ENCODE results near the gene SELENOW.
"Not testable (repeated sequence)": the region's sequence is repeated elsewhere in the genome, so short reads cannot be mapped to it uniquely, and the experiment has no call there.

SELENOW gene

DNA sequence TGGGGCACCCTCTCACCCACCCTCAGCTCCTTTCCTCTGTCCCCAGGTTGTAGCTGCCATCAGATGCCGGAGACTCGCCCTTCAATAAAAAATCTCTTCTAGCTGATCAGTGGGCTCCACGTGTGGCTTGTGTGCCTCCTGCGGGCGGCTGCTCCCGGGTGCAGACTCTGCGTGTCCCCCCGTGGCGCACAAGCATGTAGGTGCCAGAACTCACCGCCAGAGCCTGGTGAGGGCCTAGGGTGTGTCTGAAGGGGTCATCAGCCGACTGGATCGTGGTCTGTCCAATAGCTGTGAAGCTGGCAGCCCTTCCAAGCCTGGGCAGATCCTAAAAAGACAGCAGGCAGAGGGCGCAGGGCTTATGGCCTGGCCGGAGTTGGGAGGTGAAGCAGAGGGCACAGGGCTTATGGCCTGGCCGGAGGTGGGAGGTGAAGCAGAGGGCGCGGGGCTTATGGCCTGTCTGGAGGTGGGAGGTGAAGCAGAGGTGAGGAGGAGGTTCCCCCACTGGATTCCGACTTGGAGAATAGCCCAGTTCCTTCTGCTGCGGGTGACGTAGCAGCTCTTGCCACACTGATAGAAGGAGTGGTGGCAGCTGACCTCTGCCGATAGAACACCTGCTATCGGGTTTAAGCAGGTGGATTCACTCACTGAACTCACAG, 21.4 kb upstream of the SELENOW start:
- no peak for DNase-seq

DNA sequence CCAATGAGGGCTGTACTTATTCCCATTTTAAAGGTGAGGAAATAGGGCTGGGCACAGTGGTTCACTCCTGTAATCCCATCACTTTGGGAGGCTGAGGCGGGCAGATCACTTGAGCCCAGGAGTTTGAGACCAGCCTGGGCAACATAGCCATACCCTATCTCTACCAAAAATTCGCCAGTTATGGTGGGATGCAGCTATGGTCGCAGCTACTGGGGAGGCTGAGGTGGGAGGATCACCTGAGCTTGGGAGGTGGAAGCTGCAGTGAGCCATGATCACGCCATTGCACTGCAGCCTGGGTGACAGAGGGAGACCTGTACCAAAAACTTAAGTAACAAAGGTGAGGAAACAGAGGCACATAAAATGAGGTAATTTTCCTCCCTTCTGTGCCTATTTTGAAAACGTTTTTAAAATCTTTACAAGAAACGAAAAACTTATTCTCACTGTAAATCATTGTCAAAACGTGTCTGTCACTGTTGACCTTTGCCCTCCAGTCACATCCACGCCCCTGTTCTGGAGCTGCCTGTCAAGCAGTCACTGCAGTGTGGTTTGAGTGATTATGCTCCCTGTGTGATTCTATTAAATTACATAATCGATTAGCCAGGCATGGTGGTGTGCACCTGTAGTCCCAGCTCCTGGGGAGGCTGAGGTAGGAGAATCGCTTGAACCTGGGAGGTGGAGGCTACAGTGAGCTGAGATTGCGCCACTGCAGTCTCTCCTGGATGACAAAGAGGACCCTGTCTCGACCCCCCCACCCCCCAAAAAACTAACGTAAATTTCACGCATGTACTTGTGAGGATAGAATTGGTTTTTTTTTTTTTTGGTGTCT, 20.7 kb upstream of the SELENOW start:
- DNase-seq = no peak

DNA sequence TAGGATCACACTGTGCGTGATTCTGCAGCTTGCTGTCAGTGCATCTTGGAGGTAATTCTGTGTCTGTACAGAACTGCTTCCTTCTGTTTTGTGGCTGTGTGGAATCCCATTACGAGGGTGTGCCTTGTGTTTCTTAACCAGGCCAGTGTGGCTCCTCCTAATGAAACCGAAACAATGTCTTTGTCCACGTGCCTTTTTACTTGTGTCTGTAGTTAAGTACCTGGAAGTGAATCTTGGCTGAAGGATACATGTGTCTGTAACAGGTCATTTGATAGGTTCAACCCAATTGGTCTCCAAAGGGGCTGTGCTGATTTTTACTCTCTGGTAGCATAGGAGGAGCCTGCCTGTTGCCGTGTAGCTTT, 20.1 kb upstream of the SELENOW start:
- DNase-seq = no peak

DNA sequence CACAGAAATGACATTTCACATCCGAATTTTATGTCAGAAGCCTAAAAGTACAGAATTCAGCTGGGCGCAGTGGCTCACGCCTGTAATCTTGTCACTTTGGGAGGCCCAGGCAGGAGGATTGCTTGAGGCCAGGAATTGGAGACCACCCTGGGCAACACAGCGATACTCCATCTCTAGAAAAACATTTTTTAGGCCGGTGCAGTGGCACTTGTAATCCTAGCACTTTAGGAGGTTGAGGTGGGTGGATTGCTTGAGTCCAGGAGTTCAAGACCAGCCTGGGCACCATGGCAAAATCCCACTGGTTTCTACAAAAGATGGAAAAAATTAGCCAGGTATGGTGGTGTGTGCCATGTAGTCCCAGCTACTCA, 17.9 kb upstream of the SELENOW start:
- no peak for DNase-seq

DNA sequence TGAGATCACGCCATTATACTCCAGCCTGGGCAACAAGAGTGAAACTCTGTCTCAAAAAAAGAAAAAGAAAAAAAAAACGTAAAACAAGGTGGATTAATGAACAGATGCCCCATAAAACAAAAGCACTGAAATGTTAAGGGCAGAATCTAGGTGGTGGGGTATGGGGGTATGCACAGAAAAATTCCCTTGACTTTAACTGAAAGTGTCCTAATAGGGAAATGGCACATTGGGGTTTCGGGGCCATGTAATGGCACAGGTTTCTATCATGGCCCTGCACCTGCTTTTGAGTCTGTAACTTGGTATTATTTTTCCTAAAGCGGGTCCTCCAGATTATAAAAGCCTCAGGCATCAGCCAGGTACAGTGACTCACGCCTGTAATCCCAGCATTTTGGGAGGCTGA, 16.9 kb upstream of the SELENOW start:
- DNase-seq = no peak

DNA sequence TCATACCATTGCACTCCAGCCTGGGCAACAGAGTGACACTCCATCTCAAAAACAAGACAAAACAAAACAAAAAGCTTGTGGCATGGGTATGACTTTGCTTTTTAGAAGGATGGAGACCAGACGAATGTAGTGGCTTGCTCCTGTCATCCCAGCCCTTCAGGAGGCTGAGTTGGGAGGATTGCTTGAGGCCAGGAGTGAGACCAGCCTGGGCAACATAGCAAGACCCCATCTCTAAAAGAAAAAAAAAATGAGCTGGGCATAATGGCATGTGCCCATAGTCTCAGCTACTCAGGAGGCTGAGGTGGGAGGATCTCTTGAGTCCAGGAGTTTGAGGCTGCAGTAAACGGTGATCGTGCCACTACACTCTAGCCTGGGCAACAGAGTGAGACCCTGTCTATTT, 16.4 kb upstream of the SELENOW start:
- DNase-seq = no peak

DNA sequence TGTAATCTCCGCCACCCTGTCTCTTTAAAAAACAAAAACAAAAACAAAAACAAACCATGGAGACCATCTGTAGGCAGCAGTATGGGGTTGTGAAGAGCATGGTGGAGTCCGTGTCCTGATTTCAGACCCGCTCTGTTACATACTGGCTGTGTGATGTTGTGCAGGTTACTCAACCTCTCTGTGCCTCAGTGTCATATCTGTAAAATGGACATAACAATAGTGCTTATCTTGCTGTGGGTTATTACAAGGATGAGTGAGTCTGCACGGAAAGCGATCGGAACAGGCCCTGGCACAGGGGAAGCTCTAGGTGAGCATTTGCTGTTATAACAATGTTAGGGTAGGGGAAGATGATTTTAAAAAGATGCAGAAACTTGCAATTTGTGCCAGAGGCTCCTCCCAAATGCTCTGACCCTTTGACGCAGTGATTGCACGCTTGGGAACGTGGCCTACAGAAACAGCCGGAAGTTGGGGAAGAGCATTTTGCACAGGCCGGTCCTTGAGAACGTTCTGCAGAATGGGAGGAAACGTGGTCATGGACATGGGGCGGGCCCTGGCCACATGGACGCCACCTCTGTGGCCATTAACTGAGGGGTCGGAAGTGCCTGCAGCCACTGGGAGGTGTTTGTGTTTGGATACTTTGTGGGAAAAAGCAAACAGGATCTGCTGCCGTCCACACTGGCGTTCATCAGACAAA, 15.7 kb upstream of the SELENOW start:
- no peak for DNase-seq

DNA sequence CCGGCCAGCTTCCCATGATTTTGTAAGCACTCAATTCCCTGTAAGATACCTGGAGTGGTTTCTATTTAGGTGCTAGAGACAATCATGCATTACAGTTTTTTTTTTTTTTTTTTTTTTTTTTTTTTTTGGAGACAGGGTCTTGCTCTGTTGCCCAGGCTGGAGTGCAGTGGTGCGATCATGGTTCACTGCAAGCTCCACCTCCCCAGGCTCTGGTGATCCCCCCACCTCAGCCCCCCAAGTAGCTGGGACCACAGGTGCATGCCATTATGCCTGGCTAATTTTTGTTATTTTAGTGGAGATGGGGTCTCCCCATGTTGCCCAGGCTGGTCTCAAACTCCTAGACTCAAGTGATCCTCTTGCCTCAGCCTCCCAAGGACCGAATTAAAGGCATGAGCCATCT, 13.8 kb upstream of the SELENOW start:
- DNase-seq = not testable (repeated sequence)

DNA sequence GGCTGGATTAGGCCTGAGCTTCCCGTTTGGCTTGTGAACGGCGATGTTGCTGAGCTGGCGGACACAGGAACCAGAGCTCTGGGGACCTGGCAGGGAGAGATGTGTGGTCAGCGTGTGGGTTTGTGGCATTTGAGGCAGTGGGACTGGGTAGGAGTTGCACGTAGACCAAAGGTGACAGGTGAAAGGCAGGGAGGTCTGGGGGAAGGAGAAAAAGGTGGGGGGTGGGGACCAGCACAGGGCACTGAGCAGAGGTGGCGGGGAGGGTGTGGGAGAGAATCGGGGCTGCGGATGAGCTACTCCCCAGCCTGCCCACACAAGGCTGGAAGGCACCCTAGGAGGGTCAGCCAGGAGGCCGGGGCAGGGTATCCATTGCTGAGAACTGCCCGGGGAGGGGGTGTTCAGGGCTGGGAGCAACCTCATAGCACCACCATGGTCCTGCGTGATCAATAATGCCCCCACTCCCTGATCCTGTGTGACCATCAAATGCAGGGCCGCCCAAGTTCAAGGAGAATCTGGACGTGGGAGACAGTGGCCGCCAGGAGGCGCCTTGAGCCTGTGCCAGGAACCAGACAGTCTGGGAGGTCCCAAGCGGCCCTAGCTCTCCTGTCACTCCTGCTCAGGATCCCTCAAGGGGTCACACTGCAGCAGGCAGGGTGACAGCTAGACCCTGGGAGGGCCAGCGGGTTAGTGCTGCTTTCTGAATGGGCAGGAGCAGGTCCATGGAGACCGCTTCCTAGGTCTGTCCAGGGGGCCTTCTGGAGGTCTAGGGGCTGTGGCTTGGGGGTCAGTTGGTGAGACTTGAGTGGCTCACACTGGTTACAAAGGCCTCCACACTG, 12.8 kb upstream of the SELENOW start:
- peak in 1 of 5 donors; percentile 23 for DNase-seq

DNA sequence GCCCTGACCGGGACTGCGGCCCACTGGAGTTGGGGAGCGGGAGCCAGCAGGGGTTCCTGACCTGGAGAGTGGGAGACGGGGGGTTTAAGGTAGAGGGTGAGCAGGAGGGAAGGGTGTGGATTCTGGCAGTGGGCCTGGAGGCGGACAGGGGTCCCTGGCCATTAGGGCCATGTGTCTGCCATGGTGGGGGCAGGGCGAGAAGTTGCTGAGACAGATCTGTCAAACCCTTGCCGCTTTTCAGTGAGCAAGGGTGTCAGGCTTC, 12.2 kb upstream of the SELENOW start:
- no peak for DNase-seq

DNA sequence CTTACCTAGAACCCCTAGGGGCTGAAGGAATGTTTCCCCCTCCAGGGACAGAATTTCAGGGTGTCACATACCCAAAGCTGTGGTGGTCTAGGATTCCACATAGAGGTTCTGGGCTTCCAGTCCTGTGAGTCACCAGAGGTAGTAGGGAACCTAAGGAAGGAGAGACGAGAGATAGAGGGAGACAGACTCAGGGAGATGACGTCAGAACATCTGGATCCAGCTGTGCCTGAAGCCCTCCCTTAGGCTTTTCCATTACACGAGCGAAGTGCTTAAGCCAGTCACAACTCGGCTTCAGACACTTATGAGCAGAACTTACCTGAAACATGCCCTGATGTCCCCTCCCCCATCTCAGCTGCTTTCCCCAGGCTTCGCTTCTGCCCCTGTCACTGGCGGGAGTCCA, 11.8 kb upstream of the SELENOW start:
- DNase-seq = no peak

DNA sequence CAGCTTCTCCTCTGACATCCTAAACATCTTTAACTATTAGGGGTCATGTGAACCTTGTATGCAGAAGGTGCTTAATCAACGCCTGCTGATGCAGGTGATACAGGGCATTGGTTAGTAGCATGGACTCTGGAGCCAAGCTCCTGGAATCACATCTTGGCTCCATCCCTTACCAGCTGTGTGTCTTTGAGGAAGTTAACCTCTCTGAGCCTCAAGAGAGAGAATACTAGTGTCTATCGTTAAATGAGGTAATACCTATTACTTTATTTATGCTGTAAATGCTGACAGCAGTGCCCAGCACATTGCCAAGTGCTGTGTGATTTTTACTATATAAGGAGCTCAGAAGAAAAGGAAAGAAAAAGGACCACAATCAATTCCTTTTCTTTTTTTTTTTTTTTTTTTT, 11.2 kb upstream of the SELENOW start:
- DNase-seq = no peak

DNA sequence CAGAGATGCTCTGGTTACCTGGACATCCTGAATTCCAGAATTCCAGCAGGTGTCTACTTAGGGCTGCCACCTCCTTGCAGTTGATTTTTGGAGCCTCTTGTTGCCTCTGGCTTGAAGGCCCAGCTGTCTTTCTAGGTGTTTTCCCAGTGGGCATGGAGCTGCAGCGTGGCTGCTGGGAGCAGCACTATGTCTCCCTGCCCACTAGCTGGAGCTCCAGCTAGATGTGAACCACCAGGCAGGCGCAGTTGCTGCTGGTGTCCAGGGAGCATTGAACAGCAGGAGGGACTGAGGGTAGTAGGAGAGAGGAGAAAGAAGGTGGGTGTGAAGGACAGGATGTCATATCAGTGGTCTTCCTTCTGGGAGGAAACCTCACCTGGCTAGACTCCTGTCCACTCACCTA, 9.9 kb upstream of the SELENOW start:
- no peak for DNase-seq

DNA sequence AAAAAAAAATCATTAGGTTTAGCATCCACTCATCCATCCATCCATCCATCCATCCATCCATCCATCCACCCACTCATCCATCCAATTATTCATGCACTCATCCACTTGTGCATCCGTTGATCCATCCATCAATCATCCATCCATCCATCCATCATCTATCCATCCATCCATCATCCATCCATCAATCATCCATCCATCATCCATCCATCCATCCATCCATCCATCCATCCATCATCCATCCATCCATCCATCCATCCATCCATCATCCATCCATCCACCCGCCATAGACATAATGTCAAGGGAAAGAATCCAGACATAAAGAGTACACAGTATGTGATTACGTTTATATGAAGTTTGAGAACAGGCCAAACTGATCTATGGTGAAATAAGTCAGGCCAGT, 9.0 kb upstream of the SELENOW start:
- no peak for DNase-seq

DNA sequence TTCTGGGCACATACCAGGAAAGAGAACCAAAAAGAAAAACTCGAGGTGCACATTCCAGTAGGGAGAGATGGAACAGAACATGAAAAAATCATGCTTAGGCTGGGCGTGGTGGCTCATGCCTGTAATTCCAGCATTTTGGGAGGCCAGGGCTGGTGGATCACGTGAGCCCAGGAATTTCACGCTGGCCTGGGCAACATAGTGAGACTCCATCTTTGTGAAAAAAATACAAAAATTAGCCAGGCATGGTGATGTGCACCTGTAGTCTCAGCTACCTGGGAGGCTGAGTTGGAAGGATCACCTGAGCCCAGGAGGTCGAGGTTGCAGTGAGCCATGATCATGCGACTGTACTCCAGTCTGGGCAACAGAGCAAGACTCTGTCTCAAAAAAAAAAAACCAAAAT, 7.2 kb upstream of the SELENOW start:
- not testable (repeated sequence) for DNase-seq

DNA sequence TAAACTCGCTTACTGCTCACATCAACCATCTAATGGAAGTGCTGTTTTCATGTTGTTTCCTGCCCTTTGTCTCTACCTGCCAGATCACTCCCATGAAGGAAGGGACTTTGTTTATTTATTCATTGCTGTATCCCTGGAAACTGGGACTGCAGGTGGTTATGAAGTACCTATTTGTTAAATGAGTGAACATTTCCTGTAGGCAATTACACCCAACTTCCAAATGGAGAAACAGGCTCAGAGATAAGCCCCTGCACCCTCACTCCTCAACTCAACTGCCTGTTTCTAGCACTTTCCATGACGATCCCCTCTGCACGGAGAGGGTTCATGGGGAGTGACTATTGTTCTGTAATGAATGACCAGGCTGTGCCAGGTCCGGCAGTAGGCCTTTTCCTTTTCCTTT, 1.9 kb upstream of the SELENOW start:
- no peak for DNase-seq

DNA sequence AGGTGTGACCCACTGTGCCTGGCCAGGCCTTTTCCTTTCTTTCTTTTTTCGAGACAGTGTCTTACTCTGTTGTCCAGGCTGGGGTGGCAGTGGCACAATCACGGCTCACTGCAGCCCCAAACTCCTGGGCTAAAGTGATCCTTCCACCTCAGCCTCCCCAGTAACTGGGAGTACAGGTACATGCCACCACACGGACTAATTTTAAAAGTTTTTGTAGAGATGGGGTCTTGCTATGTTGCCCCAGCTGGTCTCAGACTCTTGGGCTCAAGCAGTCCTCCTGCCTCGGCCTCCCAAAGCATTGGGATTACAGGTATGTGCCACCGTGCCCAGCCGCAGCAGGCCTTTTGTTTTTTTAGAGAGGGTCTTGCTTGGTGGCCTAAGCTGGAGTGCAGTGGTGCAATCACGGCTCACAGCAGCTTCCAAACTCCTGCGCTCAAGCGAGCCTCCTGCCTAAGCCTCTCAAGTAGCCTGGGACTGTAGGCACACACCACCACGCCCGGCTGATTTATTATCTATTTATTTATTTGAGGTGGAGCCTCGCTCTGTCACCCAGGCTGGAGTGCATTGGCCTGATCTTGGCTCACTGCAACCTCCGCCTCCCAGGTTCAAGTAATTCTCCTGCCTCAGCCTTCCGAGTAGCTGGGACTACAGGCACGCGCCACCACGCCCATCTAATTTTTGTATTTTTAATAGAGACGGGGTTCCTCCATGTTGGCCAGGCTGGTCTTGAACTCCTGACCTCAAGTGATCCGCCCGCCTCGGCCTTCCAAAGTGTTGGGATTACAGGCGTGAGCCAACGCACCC, 1.1 kb upstream of the SELENOW start:
- not testable (repeated sequence) for DNase-seq

DNA sequence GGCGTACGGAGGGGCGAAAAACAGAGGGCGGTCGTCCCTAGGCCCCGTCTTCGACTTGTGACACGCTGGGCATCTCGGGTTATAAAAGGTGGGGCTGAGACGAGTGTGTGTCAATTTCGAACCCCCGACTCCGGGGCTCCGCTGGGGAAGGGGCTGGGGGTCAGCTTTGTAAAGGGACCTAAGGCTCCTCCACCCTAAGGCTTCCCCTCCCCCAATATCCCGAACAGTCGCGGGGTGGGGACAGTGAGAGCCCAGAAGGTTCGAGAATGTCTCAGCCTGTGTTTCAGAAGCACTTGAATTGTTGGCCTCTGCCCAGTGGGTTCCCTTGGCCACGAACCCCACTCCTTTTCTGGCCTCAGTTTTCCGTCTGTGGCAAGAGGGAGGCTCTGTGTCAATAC, 450 bp downstream of the SELENOW start:
- DNase-seq = no peak

DNA sequence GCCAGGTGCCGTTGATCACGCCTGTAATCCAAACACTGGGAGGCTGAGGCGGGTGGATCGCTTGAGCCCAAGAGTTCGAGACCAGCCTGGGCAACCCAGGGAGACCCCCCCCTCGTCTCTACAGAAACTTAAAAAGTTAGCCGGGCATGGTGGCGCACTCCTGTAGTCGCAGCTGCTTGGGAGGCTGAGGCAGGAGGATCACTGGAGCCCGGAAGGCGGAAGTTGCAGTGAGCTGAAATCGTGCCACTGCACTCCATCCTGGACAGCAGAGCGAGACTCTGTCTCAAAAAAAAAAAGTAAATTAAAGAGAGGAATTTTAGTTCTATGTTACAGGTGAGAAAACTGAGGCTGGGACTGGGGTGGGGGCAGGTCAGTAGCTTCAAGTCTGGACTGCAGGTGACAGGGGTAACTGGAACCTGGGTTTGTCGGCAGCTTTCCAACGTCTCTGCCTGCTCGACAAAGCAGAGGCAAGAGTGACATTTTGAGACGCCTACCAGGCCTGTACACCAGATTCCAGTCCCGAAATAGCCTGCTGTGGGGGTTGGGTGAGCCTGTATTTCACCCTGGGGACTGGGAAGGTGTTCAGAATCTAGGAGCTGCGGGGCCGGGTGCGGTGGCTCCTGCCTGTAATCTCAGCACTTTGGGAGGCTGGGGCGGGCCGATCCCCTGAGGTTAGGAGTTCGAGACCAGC, 1.2 kb downstream of the SELENOW start:
- no peak for DNase-seq

DNA sequence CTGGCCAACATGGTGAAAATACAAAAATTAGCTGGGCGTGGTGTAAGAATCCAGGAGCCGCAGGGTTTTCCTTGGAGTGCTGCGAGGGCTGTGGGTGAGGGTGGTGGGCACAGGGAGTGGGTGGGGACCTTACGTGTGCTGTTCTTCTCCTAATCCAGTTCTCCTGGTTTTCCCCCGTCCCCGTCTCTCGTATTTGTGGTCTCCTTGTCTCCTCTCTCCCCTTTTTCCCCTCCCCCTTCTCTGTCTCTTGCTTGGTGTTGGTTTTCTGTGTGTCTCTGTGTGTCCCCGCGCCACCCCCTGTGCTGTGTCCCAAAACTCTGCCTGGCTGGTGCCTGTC, 1.7 kb downstream of the SELENOW start:
- DNase-seq = no peak

DNA sequence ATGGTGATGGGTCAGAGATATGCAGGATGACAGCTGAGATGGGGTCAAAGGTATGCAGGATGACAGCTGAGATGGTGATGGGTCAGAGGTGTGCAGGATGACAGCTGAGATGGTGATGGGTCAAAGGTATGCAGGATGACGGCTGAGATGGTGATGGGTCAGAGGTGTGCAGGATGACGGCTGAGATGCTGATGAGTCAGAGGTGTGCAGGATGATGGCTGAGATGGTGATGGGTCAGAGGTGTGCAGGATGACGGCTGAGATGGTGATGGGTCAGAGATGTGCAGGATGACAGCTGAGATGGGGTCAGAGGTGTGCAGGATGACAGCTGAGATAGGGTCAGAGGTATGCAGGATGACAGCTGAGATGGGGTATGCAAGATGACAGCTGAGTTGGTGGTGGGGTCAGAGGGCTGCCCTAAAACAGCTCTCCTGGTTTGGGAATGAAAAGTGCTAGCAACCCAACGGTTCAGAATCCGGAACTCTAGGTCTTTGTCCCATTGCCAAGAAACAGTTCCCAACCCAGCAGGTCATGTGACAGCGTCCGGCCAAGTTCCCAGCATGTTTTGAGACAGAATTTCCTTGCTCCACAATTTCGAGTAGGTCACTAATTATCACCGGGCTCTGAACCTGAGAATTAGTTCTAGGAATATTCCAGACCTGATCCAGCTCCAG, 3.2 kb downstream of the SELENOW start:
- DNase-seq = no peak

DNA sequence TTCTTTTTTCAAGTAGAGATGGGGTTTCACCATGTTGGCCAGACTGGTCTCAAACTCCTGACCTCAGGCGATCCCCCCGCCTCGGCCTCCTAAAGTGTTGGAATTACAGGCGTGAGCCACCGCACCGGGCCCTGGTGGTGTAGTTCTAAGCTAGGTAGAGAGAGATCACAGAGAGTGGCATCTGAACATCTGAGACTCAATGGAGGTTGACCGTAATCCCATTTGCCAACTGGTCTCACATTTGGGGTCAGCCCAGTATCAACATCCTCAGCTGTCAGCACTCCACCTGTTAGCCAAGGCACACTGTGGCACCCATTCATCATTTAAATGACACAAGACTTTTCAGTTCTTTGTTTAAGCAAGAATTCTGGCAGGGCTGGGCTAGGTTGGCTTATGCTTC, 8.1 kb downstream of the SELENOW start:
- DNase-seq = no peak

Data from T-helper 1 cell (primary cell).